Omental fat pad (tissue), 4 donors: ENCODE results near the gene SOCS6. TPM values are rescaled to one million over a fixed set of nuclear protein-coding genes. Genes with fewer than 3 reads are reported as not detected.
"Not testable (repeated sequence)": the region's sequence is repeated elsewhere in the genome, so short reads cannot be mapped to it uniquely, and the experiment has no call there.

Experiments
- ATAC-seq: fragments of 150-250 bp; one replicate; pipeline ENCODE4 v1.9.1; 2016; ENCODE audit warnings: mild to moderate bottlenecking, moderate library complexity; ENCODE audit not compliant: low FRiP score
- DNase-seq: peaks from one replicate; pipeline ENCODE4 v3.0.0-alpha.2; 2019; ENCODE audit warnings: low spot score
- CTCF ChIP-seq, 3 donors: fragments of 450-650 bp; IDR thresholded peaks; one replicate each; pipeline ENCODE4 v1.5.1; 2016 to 2017; ENCODE audit warnings: antibody characterized with exemption in 3 of 3, mild to moderate bottlenecking in 3 of 3, moderate library complexity in 2 of 3
- total RNA-seq, 4 donors: library from RNA; depleted of rRNA; stranded (reverse); fragments of >200 nt; gene quantifications; one replicate each; pipeline ENCODE4 v1.1.0, GENCODE V29; 2016

SOCS6 gene
- 10 to 100 TPM; 14.7 to 21.1 (median 16.7) TPM for total RNA-seq

- DNase-seq (no peak), ATAC-seq (peak; percentile 70)
- no peak for TF ChIP-seq CTCF (IDR thresholded peaks at IDR 0.05)
Observed at GRCh38 chr18:70288851-70289328, at the start of gene SOCS6. Gene SOCS6, plus strand, starts transcription at chr18:70289045. Its CDS starts 35,624 bp downstream, at chr18:70324669.

- no peak for TF ChIP-seq CTCF (IDR thresholded peaks at IDR 0.05)
- DNase-seq (no peak), ATAC-seq (no peak)
Observed at GRCh38 chr18:70243131-70243929, 45.5 kb upstream of the SOCS6 start.

GRCh38 chr18:70246061-70246466 lies 42.8 kb upstream of the SOCS6 start:
- no peak for ATAC-seq
- no peak for TF ChIP-seq CTCF (IDR thresholded peaks at IDR 0.05)
- no peak for DNase-seq

GRCh38 chr18:70249118-70249517 lies 39.7 kb upstream of the SOCS6 start:
- ATAC-seq (no peak), DNase-seq (no peak)
- TF ChIP-seq CTCF (IDR thresholded peaks at IDR 0.05), result no peak

GRCh38 chr18:70249861-70250260 lies 39.0 kb upstream of the SOCS6 start:
- DNase-seq, ATAC-seq: not testable (repeated sequence)

GRCh38 chr18:70250781-70251180 lies 38.1 kb upstream of the SOCS6 start:
- DNase-seq (no peak), ATAC-seq (no peak)
- no peak for TF ChIP-seq CTCF (IDR thresholded peaks at IDR 0.05)

- TF ChIP-seq CTCF (IDR thresholded peaks at IDR 0.05), result no peak
- DNase-seq (no peak), ATAC-seq (no peak)
Observed at GRCh38 chr18:70256184-70256583, 32.7 kb upstream of the SOCS6 start.
